Activated B cell treated with CpG ODN at 0.5 μM for 24 hours (primary cell): ENCODE data around the gene NOP9. TPM values are rescaled to one million over a fixed set of nuclear protein-coding genes. Genes with fewer than 3 reads are reported as not detected.

Source experiments
- ATAC-seq: fragments of 200-7000 bp; cut with Tn5 transposase; one replicate; pipeline ENCODE4 v1.10.0; 2021; ENCODE audit warnings: low read depth, mild to moderate bottlenecking, moderate library complexity
- CTCF ChIA-PET: fragments of 350-600 bp; sonication (Branson Sonifier 250); formaldehyde crosslinking; loops from one replicate; lab custom pipeline; 2021; ENCODE audit warnings: antibody characterized with exemption; lab: Charles Lee
- POLR2A ChIA-PET: fragments of 350-600 bp; sonication (Branson Sonifier 250); formaldehyde crosslinking; loops from one replicate; lab custom pipeline; 2021; ENCODE audit warnings: antibody characterized with exemption; lab: Charles Lee
- DNase-seq: peaks from one replicate; pipeline ENCODE4 v3.0.0; 2022
- H3K27ac Mint-ChIP-seq: one replicate; pipeline ENCODE4 v1.8.0; 2020; ENCODE audit warnings: mixed read lengths
- H3K27me3 Mint-ChIP-seq: one replicate; pipeline ENCODE4 v1.8.0; 2021; ENCODE audit warnings: mixed read lengths
- H3K36me3 Mint-ChIP-seq: one replicate; pipeline ENCODE4 v1.8.0; 2021; ENCODE audit warnings: low read depth, mixed read lengths
- H3K4me1 Mint-ChIP-seq: one replicate; pipeline ENCODE4 v1.8.0; 2021; ENCODE audit warnings: mixed read lengths
- H3K4me3 Mint-ChIP-seq: one replicate; pipeline ENCODE4 v1.8.0; 2020; ENCODE audit warnings: mild to moderate bottlenecking, mixed read lengths
- H3K9me3 Mint-ChIP-seq: one replicate; pipeline ENCODE4 v1.8.0; 2020; ENCODE audit warnings: mixed read lengths
- intact Hi-C: fragments of 100-400 bp; cut with micrococcal nuclease; formaldehyde crosslinking; loops from one replicate; pipeline ENCODE4 v1.15.1; 2024
- total RNA-seq: library from RNA; stranded (reverse); gene quantifications from 2 replicates; pipeline ENCODE4 v1.2.3, GENCODE V29; 2022
- TF ChIP-seq, protein P1 (sequence below): fragments of 200-600 bp; IDR thresholded peaks from one replicate; pipeline ENCODE4 v1.8.0; 2022; ENCODE audit warnings: antibody characterized with exemption, mild to moderate bottlenecking

The NOP9 gene
- total RNA-seq, 1 donor from 2014 or later = 36.4 TPM

DNA sequence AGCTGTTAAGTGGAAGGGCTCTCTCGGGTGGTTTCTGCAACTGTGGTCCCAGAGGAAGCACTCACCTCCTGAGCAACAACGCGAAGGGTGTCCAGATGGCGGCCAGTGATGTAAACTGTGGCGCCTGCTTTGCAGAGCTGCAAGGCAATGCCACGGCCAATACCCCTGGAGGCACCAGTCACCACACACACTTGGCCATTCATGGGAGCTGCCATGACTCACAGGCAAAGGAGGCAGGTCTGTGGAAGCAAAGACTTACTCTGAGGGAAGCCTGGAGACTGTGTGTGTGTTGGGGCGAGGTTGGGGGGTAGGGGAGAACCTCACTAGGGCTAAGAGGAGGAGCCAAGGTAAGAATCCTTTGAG, 777 bp upstream of the NOP9 start:
- Mint-ChIP-seq H3K4me3 (peak overlapping the region; percentile 95), H3K9me3 (no peaks in the 10 kb centered on the region), H3K4me1 (peaks cover 51% of the 10 kb centered on the region), H3K27me3 (no peaks in the 10 kb centered on the region), H3K27ac (peak overlapping the region; percentile 94), H3K36me3 (peaks cover 57% of the 10 kb centered on the region)
- ATAC-seq = no peak
- ChIA-PET POLR2A (interaction anchor here (1.0 to 8.2 kb wide), 11 partner anchors 9 to 138 kb away, joined by 4 to 242 read pairs (median 17); partner anchors contain the start of genes CBLN3, CHMP4A, CIDEB and IRF9), CTCF (interaction anchor here (0.6 to 7.1 kb wide), 8 partner anchors 9 to 131 kb away, joined by 3 to 139 read pairs (median 5); partner anchors contain the start of genes CIDEB, KHNYN, LTB4R and LTB4R2)
- DNase-seq = no peak
- intact Hi-C loops = loop anchor here (1.0 to 5.0 kb wide), 7 partner anchors 9 to 285 kb away; partner anchors contain the start of genes CARMIL3, EMC9, GMPR2 and NEDD8
- TF ChIP-seq, protein P1, sequence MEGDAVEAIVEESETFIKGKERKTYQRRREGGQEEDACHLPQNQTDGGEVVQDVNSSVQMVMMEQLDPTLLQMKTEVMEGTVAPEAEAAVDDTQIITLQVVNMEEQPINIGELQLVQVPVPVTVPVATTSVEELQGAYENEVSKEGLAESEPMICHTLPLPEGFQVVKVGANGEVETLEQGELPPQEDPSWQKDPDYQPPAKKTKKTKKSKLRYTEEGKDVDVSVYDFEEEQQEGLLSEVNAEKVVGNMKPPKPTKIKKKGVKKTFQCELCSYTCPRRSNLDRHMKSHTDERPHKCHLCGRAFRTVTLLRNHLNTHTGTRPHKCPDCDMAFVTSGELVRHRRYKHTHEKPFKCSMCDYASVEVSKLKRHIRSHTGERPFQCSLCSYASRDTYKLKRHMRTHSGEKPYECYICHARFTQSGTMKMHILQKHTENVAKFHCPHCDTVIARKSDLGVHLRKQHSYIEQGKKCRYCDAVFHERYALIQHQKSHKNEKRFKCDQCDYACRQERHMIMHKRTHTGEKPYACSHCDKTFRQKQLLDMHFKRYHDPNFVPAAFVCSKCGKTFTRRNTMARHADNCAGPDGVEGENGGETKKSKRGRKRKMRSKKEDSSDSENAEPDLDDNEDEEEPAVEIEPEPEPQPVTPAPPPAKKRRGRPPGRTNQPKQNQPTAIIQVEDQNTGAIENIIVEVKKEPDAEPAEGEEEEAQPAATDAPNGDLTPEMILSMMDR = no peak

DNA sequence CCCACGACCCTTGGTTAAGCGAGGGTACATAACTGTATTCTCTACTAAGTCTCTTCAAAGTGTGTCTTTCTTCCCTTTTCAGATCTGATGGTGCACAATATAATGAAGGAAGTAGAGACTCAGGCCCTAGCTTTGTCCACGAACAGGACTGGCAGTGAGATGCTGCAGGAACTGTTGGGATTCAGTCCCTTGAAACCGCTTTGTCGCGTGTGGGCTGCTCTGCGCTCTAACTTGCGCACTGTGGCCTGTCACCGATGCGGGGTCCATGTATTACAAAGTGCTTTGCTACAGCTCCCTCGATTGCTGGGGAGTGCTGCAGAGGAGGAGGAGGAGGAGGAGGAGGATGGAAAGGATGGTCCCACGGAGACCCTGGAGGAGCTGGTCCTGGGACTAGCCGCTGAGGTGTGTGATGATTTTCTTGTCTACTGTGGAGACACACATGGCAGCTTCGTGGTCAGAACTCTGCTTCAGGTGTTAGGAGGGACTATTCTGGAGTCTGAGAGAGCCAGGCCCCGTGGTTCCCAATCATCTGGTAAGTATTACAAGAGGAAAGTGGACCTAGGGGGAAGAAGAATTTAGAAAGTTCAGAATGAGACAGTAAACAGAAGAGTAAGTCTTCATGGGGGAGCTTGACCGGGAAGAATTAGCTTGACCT, 803 bp downstream of the NOP9 start:
- intact Hi-C loops = no loop called here
- Mint-ChIP-seq H3K27me3 (no peaks in the 10 kb centered on the region), H3K4me1 (peaks cover 51% of the 10 kb centered on the region), H3K4me3 (peak overlapping the region; percentile 95), H3K27ac (peak overlapping the region; percentile 94), H3K36me3 (peaks cover 64% of the 10 kb centered on the region), H3K9me3 (no peaks in the 10 kb centered on the region)
- POLR2A ChIA-PET = interaction anchor here (0.5 to 8.2 kb wide), 20 partner anchors 8 to 186 kb away, joined by 3 to 242 read pairs (median 6); partner anchors contain the start of genes CBLN3, CHMP4A, CIDEB and DCAF11
- DNase-seq = no peak
- TF ChIP-seq, protein P1 = no peak
- CTCF ChIA-PET = interaction anchor here (0.7 to 7.1 kb wide), 9 partner anchors 8 to 193 kb away, joined by 3 to 139 read pairs (median 5); partner anchors contain the start of genes CIDEB, LTB4R, LTB4R2 and TINF2
- ATAC-seq = no peak

GRCh38 chr14:24304019-24304387, 4.4 kb downstream of the NOP9 start:
- ChIA-PET CTCF (no interaction called here), POLR2A (interaction anchor here (0.5 to 8.2 kb wide), 2 partner anchors 9 to 62 kb away, joined by 3 to 242 read pairs; partner anchors contain the start of gene TINF2)
- Mint-ChIP-seq H3K27me3 (no peaks in the 10 kb centered on the region), H3K36me3 (peaks cover 77% of the 10 kb centered on the region), H3K27ac (no peak overlapping the region), H3K9me3 (no peaks in the 10 kb centered on the region), H3K4me3 (no peak overlapping the region), H3K4me1 (peaks cover 36% of the 10 kb centered on the region)
- intact Hi-C loops = no loop called here
- DNase-seq = no peak
- TF ChIP-seq, protein P1 = no peak
- ATAC-seq = no peak

GRCh38 chr14:24307156-24307574, 7.5 kb downstream of the NOP9 start:
- no peak overlapping the region for H3K27ac Mint-ChIP-seq
- H3K9me3 Mint-ChIP-seq = no peaks in the 10 kb centered on the region
- CTCF ChIA-PET = interaction anchor here (0.8 to 7.2 kb wide), 19 partner anchors 9 to 255 kb away, joined by 3 to 67 read pairs (median 9); partner anchors contain the start of genes CARMIL3, CBLN3, DHRS1 and IPO4
- TF ChIP-seq, protein P1 = no peak
- intact Hi-C loops = no loop called here
- POLR2A ChIA-PET = interaction anchor here (0.6 to 2.8 kb wide), 8 partner anchors 7 to 192 kb away, joined by 3 to 46 read pairs (median 6); partner anchors contain the start of genes CBLN3, CHMP4A, DCAF11 and DHRS1
- H3K4me1 Mint-ChIP-seq = peaks cover 33% of the 10 kb centered on the region
- DNase-seq = no peak
- H3K27me3 Mint-ChIP-seq = no peaks in the 10 kb centered on the region
- no peak for ATAC-seq
- peaks cover 60% of the 10 kb centered on the region for H3K36me3 Mint-ChIP-seq
- no peak overlapping the region for H3K4me3 Mint-ChIP-seq
